Trophoblast cell (in vitro differentiated cells and primary cell): ENCODE measurements around the gene MEAK7.

Source experiments
- DNase-seq, 2 donors: peaks; one replicate each; pipeline ENCODE4 v3.0.0-alpha.2; 2016
- H2AFZ ChIP-seq: 2 replicates; pipeline ENCODE4 v1.6.1; 2013; ENCODE audit warnings: low read length, moderate library complexity, mild to moderate bottlenecking; ENCODE audit not compliant: insufficient read depth, poor library complexity
- H2AK5ac ChIP-seq: 2 replicates; pipeline ENCODE4 v1.6.1; 2013; ENCODE audit warnings: mild to moderate bottlenecking, low read length
- H2BK120ac ChIP-seq: 2 replicates; pipeline ENCODE4 v1.6.1; 2013; ENCODE audit warnings: low read length, mild to moderate bottlenecking, moderate library complexity; ENCODE audit not compliant: insufficient read depth, poor library complexity
- H2BK12ac ChIP-seq: 2 replicates; pipeline ENCODE4 v1.6.1; 2013; ENCODE audit warnings: mild to moderate bottlenecking, low read length, moderate library complexity
- H2BK5ac ChIP-seq: 2 replicates; pipeline ENCODE4 v1.6.1; 2013; ENCODE audit warnings: low read length, low read depth, moderate library complexity, mild to moderate bottlenecking; ENCODE audit not compliant: poor library complexity
- H3K14ac ChIP-seq: 2 replicates; pipeline ENCODE4 v1.6.1; 2013; ENCODE audit warnings: mild to moderate bottlenecking, low read length
- H3K18ac ChIP-seq: 2 replicates; pipeline ENCODE4 v1.6.1; 2013; ENCODE audit warnings: mild to moderate bottlenecking, low read length
- H3K23ac ChIP-seq: 2 replicates; pipeline ENCODE4 v1.6.1; 2013; ENCODE audit warnings: low read length
- H3K27ac ChIP-seq: 2 replicates; pipeline ENCODE4 v1.5.1; 2013; ENCODE audit warnings: low read depth, mild to moderate bottlenecking, inconsistent platforms, low read length, moderate library complexity
- H3K27me3 ChIP-seq: 2 replicates; pipeline ENCODE4 v1.6.1; 2013; ENCODE audit warnings: inconsistent platforms, mild to moderate bottlenecking, low read length, moderate library complexity; ENCODE audit not compliant: insufficient read depth
- H3K36me3 ChIP-seq, 2 experiments: 1 replicate in 1 of 2; 2 replicates in 1 of 2; pipeline ENCODE4 v1.6.1; 2013; ENCODE audit warnings: low read length in 2 of 2, mild to moderate bottlenecking in 2 of 2, moderate library complexity in 1 of 2; ENCODE audit not compliant: insufficient read depth in 2 of 2, control insufficient read depth in 1 of 2
- H3K4ac ChIP-seq: 2 replicates; pipeline ENCODE4 v1.6.1; 2013; ENCODE audit warnings: low read depth, mild to moderate bottlenecking, low read length, moderate library complexity
- H3K4me1 ChIP-seq, 2 experiments: 1 replicate in 1 of 2; 2 replicates in 1 of 2; pipeline ENCODE4 v1.6.1; 2013; ENCODE audit warnings: low read length in 2 of 2, mild to moderate bottlenecking in 2 of 2, moderate library complexity in 1 of 2; ENCODE audit not compliant: insufficient read depth in 2 of 2, control insufficient read depth in 1 of 2
- H3K4me2 ChIP-seq: 2 replicates; pipeline ENCODE4 v1.6.1; 2013; ENCODE audit warnings: inconsistent platforms, mild to moderate bottlenecking, low read length, moderate library complexity
- H3K4me3 ChIP-seq: 2 replicates; pipeline ENCODE4 v1.5.1; 2013; ENCODE audit warnings: mild to moderate bottlenecking, low read depth, low read length, inconsistent platforms
- H3K79me1 ChIP-seq: one replicate; pipeline ENCODE4 v1.6.1; 2013; ENCODE audit warnings: low read length
- H3K79me2 ChIP-seq: 2 replicates; pipeline ENCODE4 v1.6.1; 2013; ENCODE audit warnings: low read length, mild to moderate bottlenecking; ENCODE audit not compliant: control insufficient read depth, insufficient read depth, poor library complexity
- H3K9ac ChIP-seq: 2 replicates; pipeline ENCODE4 v1.6.1; 2013; ENCODE audit warnings: mild to moderate bottlenecking, low read length
- H3K9me3 ChIP-seq: 2 replicates; pipeline ENCODE4 v1.6.1; 2013; ENCODE audit warnings: low read depth, mild to moderate bottlenecking, control low read depth, inconsistent platforms, low read length; ENCODE audit not compliant: insufficient read depth
- H4K12ac ChIP-seq: 2 replicates; pipeline ENCODE4 v1.6.1; 2013; ENCODE audit warnings: low read depth, mild to moderate bottlenecking, low read length, moderate library complexity
- H4K8ac ChIP-seq: 2 replicates; pipeline ENCODE4 v1.6.1; 2013; ENCODE audit warnings: low read depth, mild to moderate bottlenecking, low read length, moderate library complexity
- H4K91ac ChIP-seq: one replicate; pipeline ENCODE4 v1.6.1; 2013; ENCODE audit warnings: low read depth, mild to moderate bottlenecking, low read length, moderate library complexity
- WGBS: extraction: QIAGEN DNeasy Blood & Tissue Kit; methylation state at CpG from one replicate; pipeline ENCODE4 v1.1.7; 2013; ENCODE audit warnings: missing lambda C conversion rate; ENCODE audit not compliant: insufficient read length, insufficient coverage; ENCODE audit errors: extremely low coverage; 5-methylcytosine and 5-hydroxymethylcytosine counted together

The MEAK7 gene

GRCh38 chr16:84477661-84478060, 26.8 kb downstream of the MEAK7 start:
- no peak for DNase-seq
- H3K18ac ChIP-seq, result no peak overlapping the region
- peak overlapping the region; percentile 76 for H3K27ac ChIP-seq
- H3K36me3 ChIP-seq, result peaks cover 26 to 29% of the 10 kb centered on the region in 2 experiments
- peak overlapping the region; percentile 26 for H2AK5ac ChIP-seq
- no CpG with 5 or more reads among the region's 7 CpGs for WGBS
- H3K9ac ChIP-seq, result no peak overlapping the region
- no peak overlapping the region for H4K12ac ChIP-seq
- H3K4me2 ChIP-seq, result no peak overlapping the region
- no peak overlapping the region for H3K14ac ChIP-seq
- peak overlapping the region; percentile 21 for H2BK120ac ChIP-seq
- H3K79me1 ChIP-seq, result peaks cover 20% of the 10 kb centered on the region
- H3K23ac ChIP-seq, result no peak overlapping the region
- no peak overlapping the region for H3K4me3 ChIP-seq
- H3K9me3 ChIP-seq, result no peaks in the 10 kb centered on the region
- H2BK12ac ChIP-seq, result peak overlapping the region; percentile 19
- H2AFZ ChIP-seq, result no peak overlapping the region
- no peak overlapping the region for H2BK5ac ChIP-seq
- peaks cover 14 to 21% of the 10 kb centered on the region in 2 experiments for H3K4me1 ChIP-seq
- H4K91ac ChIP-seq, result peak overlapping the region; percentile 60
- H3K4ac ChIP-seq, result no peak overlapping the region
- H3K27me3 ChIP-seq, result no peaks in the 10 kb centered on the region
- H4K8ac ChIP-seq, result no peak overlapping the region
- H3K79me2 ChIP-seq, result peaks cover 2% of the 10 kb centered on the region

GRCh38 chr16:84476401-84476800, 28.1 kb downstream of the MEAK7 start:
- H3K23ac ChIP-seq, result no peak overlapping the region
- H3K4me1 ChIP-seq, result peaks cover 14 to 21% of the 10 kb centered on the region in 2 experiments
- H3K4me2 ChIP-seq, result no peak overlapping the region
- DNase-seq, result no peak
- peak overlapping the region; percentile 32 for H3K4me3 ChIP-seq
- peaks cover 22% of the 10 kb centered on the region for H3K79me1 ChIP-seq
- peak overlapping the region; percentile 33 for H3K18ac ChIP-seq
- H4K91ac ChIP-seq, result peak overlapping the region; percentile 78
- H3K27ac ChIP-seq, result no peak overlapping the region
- peaks cover 21 to 24% of the 10 kb centered on the region in 2 experiments for H3K36me3 ChIP-seq
- H2AK5ac ChIP-seq, result peak overlapping the region; percentile 84
- peaks cover 3% of the 10 kb centered on the region for H3K9me3 ChIP-seq
- H3K27me3 ChIP-seq, result no peaks in the 10 kb centered on the region
- peak overlapping the region; percentile 84 for H2BK120ac ChIP-seq
- no peak overlapping the region for H3K9ac ChIP-seq
- H2BK5ac ChIP-seq, result peak overlapping the region; percentile 42
- H3K4ac ChIP-seq, result peak overlapping the region; percentile 42
- no peak overlapping the region for H4K12ac ChIP-seq
- peaks cover 2% of the 10 kb centered on the region for H3K79me2 ChIP-seq
- H2AFZ ChIP-seq, result no peak overlapping the region
- H2BK12ac ChIP-seq, result peak overlapping the region; percentile 78
- peak overlapping the region; percentile 14 for H4K8ac ChIP-seq
- H3K14ac ChIP-seq, result peak overlapping the region; percentile 50
- no CpG with 5 or more reads among the region's 8 CpGs for WGBS

GRCh38 chr16:84475643-84476240, 28.7 kb downstream of the MEAK7 start:
- WGBS, result no CpG with 5 or more reads among the region's 8 CpGs
- no peak overlapping the region for H3K4me3 ChIP-seq
- DNase-seq, result peak; percentile 80 to 85
- H3K79me2 ChIP-seq, result peaks cover 2% of the 10 kb centered on the region
- H2BK5ac ChIP-seq, result peak overlapping the region; percentile 90
- H3K9me3 ChIP-seq, result peaks cover 3% of the 10 kb centered on the region
- no peak overlapping the region for H3K9ac ChIP-seq
- peak overlapping the region; percentile 88 for H2BK120ac ChIP-seq
- peak overlapping the region; percentile 29 for H3K4me2 ChIP-seq
- H3K4me1 ChIP-seq, result peaks cover 14 to 21% of the 10 kb centered on the region in 2 experiments
- H3K23ac ChIP-seq, result no peak overlapping the region
- peak overlapping the region; percentile 51 for H3K18ac ChIP-seq
- peak overlapping the region; percentile 64 for H3K14ac ChIP-seq
- H3K36me3 ChIP-seq, result peaks cover 16 to 19% of the 10 kb centered on the region in 2 experiments
- H2AK5ac ChIP-seq, result no peak overlapping the region
- H3K27ac ChIP-seq, result peak overlapping the region; percentile 81
- H4K8ac ChIP-seq, result peak overlapping the region; percentile 17
- peak overlapping the region; percentile 13 for H2AFZ ChIP-seq
- peak overlapping the region; percentile 63 for H4K91ac ChIP-seq
- no peaks in the 10 kb centered on the region for H3K27me3 ChIP-seq
- H2BK12ac ChIP-seq, result peak overlapping the region; percentile 21
- H3K4ac ChIP-seq, result no peak overlapping the region
- H3K79me1 ChIP-seq, result peaks cover 22% of the 10 kb centered on the region
- no peak overlapping the region for H4K12ac ChIP-seq

GRCh38 chr16:84471966-84472365, 32.5 kb downstream of the MEAK7 start:
- H3K18ac ChIP-seq, result no peak overlapping the region
- H3K4me2 ChIP-seq, result no peak overlapping the region
- H3K9me3 ChIP-seq, result peaks cover 6% of the 10 kb centered on the region
- H3K36me3 ChIP-seq, result peaks cover 6 to 9% of the 10 kb centered on the region in 2 experiments
- H3K79me1 ChIP-seq, result peaks cover 15% of the 10 kb centered on the region
- H2BK120ac ChIP-seq, result no peak overlapping the region
- no peak overlapping the region for H2AK5ac ChIP-seq
- H2BK5ac ChIP-seq, result no peak overlapping the region
- peak overlapping the region; percentile 7 for H2BK12ac ChIP-seq
- no peak overlapping the region for H2AFZ ChIP-seq
- no peak overlapping the region for H3K9ac ChIP-seq
- no peak overlapping the region for H3K14ac ChIP-seq
- H3K4ac ChIP-seq, result no peak overlapping the region
- no peak overlapping the region for H4K8ac ChIP-seq
- H3K27me3 ChIP-seq, result no peaks in the 10 kb centered on the region
- no CpG with 5 or more reads among the region's 4 CpGs for WGBS
- no peak overlapping the region for H4K91ac ChIP-seq
- H3K4me1 ChIP-seq, result peaks cover 6 to 10% of the 10 kb centered on the region in 2 experiments
- H3K23ac ChIP-seq, result no peak overlapping the region
- no peak overlapping the region for H3K27ac ChIP-seq
- no peak overlapping the region for H3K4me3 ChIP-seq
- H3K79me2 ChIP-seq, result no peaks in the 10 kb centered on the region
- no peak overlapping the region for H4K12ac ChIP-seq
- no peak for DNase-seq
